ENCODE data around the gene SHANK1.

The SHANK1 gene

GRCh38 chr19:50717026-50717723 is 2.4 kb downstream of the SHANK1 start:
- TF ChIP-seq CTCF (IDR thresholded peaks at IDR 0.05; ENCODE audit: low read length, missing control alignments): no peak
- no peak for DNase-seq (ENCODE audit: low read depth)
- no peak overlapping the region for H3K4me3 ChIP-seq (replicated peaks; ENCODE audit: low read depth, low read length)

DNA sequence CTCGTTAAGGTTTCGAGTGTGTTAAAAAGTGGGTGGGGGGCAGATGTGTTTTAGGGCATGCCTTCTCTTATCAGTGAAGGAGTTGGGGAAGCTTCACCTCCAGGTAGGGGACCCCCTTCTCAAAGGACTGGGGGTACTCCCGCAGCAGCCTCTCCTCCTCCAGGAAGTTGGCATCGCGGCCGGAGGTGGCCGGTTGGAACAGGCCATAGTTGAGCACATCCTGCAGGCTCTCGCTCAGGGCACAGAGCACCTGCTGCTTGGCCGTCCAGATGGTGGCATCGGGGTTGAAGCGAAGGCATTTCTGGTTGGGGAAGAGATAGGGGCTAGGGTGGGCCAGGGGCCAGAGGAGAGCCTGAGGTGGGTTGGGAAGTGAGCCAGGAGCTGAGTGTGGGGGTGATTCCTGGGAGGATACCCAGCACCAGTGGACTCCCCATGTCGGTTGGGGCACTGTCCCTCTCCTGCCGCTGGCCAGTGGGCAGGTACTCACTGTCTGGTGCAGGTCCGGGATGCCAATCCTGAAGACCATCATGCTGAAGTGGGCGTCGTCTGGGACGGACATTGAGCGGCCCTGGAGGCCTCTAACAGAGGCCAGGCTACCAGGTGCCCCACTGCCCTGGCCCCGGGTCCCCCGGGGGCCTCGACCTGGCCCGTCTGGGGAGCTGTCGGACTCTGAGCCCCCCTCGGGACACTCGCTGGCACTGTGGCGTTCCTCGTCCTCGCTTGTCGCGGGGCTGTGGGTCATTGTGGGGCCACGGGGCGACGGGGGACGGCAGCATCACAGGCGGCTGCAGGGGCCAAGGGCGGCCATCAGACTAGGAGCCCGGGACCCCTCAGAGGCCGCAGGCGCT is 3.2 kb downstream of the SHANK1 start:
- H3K4me3 ChIP-seq (replicated peaks; ENCODE audit: low read depth, low read length): no peak overlapping the region
- no peak for TF ChIP-seq CTCF (IDR thresholded peaks at IDR 0.05; ENCODE audit: low read length, missing control alignments)
- DNase-seq (ENCODE audit: low read depth): no peak

DNA sequence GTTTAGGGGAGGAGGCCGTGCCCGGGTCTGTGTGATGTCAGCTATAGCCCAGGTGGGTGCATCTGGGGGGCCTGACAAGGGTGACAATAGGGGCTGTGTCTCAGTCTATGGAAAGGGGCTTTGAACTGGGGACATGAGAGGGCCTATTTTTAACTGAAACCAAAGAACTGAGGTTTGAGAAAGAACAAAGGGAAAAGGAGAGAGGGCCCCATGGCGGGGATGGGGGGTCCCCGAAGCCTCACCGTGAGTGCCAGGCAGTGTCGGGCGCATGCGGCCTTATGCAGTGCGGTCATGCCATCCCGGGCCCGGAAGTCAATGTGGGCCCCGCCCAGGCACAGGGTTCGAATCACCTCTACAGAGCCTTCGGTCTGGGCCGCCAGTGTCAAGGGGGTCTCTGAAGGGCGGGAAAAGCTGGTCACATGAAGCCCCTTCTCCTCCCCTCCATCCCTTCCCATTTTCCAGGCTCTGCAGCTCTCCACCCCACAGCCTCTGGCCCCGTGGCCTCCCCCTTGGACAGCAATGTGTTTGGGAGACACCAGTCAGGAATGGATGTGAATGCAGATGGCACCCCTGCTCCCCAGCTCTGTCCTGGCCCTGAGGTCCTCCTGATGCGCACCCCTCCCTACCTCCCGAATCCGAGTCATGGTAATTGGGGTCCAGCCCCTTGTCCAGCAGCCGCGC is 5.9 kb downstream of the SHANK1 start:
- no peak for DNase-seq (ENCODE audit: low read depth)

GRCh38 chr19:50712833-50713232 is 6.8 kb downstream of the SHANK1 start:
- no peak for TF ChIP-seq CTCF (IDR thresholded peaks at IDR 0.05; ENCODE audit: low read length, missing control alignments)
- no peak for DNase-seq (ENCODE audit: low read depth)
- H3K4me3 ChIP-seq (replicated peaks; ENCODE audit: low read depth, low read length): no peak overlapping the region

More for the DNA sequence above, 5.9 kb downstream of the SHANK1 start:
- H3K4me3 ChIP-seq (replicated peaks; ENCODE audit: low read depth, low read length): no peak overlapping the region
- no peak for TF ChIP-seq CTCF (IDR thresholded peaks at IDR 0.05; ENCODE audit: low read length, missing control alignments)

DNA sequence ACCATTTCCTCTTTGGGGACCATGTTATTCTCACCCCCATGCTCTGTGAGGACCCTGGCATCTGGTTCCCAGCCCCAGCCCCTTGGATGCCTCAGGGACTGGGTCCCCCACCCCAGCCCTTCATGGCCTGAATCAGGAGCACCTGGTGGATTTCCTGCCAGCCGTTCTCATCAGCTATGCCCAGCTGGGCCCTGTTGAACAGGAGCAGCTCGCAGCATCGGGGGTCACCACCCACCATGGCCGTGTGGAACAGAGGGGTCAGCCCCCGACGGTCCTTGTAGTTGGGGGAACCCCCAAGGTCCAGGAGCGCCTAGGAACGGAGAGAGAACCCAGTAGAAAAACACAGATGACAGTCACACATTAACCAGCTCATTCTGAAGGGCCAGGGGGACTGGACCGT is 7.8 kb downstream of the SHANK1 start:
- no peak for DNase-seq (ENCODE audit: low read depth)
- no peak for TF ChIP-seq CTCF (IDR thresholded peaks at IDR 0.05; ENCODE audit: low read length, missing control alignments)
- no peak overlapping the region for H3K4me3 ChIP-seq (replicated peaks; ENCODE audit: low read depth, low read length)

GRCh38 chr19:50711196-50711595 is 8.4 kb downstream of the SHANK1 start:
- TF ChIP-seq CTCF (IDR thresholded peaks at IDR 0.05; ENCODE audit: low read length, missing control alignments): no peak
- no peak for DNase-seq (ENCODE audit: low read depth)
- no peak overlapping the region for H3K4me3 ChIP-seq (replicated peaks; ENCODE audit: low read depth, low read length)
